H1 (cell line): ENCODE measurements around the gene ZSCAN10. TPM values are rescaled to one million over a fixed set of nuclear protein-coding genes. Genes with fewer than 3 reads are reported as not detected.

Source experiments
- CTCF ChIA-PET: fragments of 300-600 bp; sonication (Branson Sonifier 250); formaldehyde crosslinking; loops from one replicate; lab custom pipeline; 2021; ENCODE audit not compliant: partially characterized antibody; lab: Charles Lee
- POLR2A ChIA-PET: fragments of 300-600 bp; sonication (Branson Sonifier 250); formaldehyde crosslinking; loops from one replicate; lab custom pipeline; 2021; ENCODE audit warnings: inconsistent platforms; ENCODE audit not compliant: partially characterized antibody; lab: Charles Lee
- DNase-seq, 2 experiments: peaks; one replicate each; pipeline versions ENCODE4 v3.0.0 to v3.0.0-alpha.2; 2010 to 2022; ENCODE audit warnings: low spot score in 2 of 2, low read depth in 1 of 2, mixed read lengths in 1 of 2
- FAIRE-seq: peaks from 2 replicates; lab custom pipeline; 2011; peaks lifted over from hg19 to GRCh38; lab: Jason Lieb, UNC
- H2AFZ ChIP-seq: 2 replicates; pipeline ENCODE4 v1.8.1; 2012; ENCODE audit warnings: low read length, inconsistent platforms
- H2AK5ac ChIP-seq: 2 replicates; pipeline ENCODE4 v1.6.1; 2013; ENCODE audit warnings: low read depth, low read length
- H2BK120ac ChIP-seq: replicated peaks from 2 replicates; pipeline ENCODE3; 2013; ENCODE audit warnings: low read depth, low read length, inconsistent platforms
- H2BK12ac ChIP-seq: 2 replicates; pipeline ENCODE4 v1.6.1; 2013; ENCODE audit warnings: low read depth, low read length
- H2BK15ac ChIP-seq: 2 replicates; pipeline ENCODE4 v1.6.1; 2013; ENCODE audit warnings: low read length
- H2BK20ac ChIP-seq: 2 replicates; pipeline ENCODE4 v1.6.1; 2013; ENCODE audit warnings: low read length
- H2BK5ac ChIP-seq: 2 replicates; pipeline ENCODE4 v1.6.1; 2013; ENCODE audit warnings: low read depth, low read length
- H3K14ac ChIP-seq: 2 replicates; pipeline ENCODE4 v1.6.1; 2013; ENCODE audit warnings: inconsistent platforms; ENCODE audit not compliant: insufficient read length
- H3K18ac ChIP-seq: 2 replicates; pipeline ENCODE4 v1.6.1; 2013; ENCODE audit warnings: low read length; ENCODE audit errors: extremely low read depth
- H3K23ac ChIP-seq: 2 replicates; pipeline ENCODE4 v1.6.1; 2013; ENCODE audit warnings: inconsistent platforms; ENCODE audit not compliant: insufficient read length
- H3K23me2 ChIP-seq: 2 replicates; pipeline ENCODE4 v1.6.1; 2013; ENCODE audit warnings: low read depth, low read length
- H3K27ac ChIP-seq: 2 replicates; pipeline ENCODE4 v1.6.1; 2011; ENCODE audit warnings: low read depth, low read length, inconsistent platforms
- H3K27me3 ChIP-seq, 4 experiments: replicated peaks in 1 of 4; 1 replicate in 1 of 4; 2 replicates in 3 of 4; pipeline versions ENCODE4 v1.6.1 to v1.8.1; 2011 to 2013; ENCODE audit warnings: low read length in 3 of 4, mild to moderate bottlenecking in 3 of 4, inconsistent platforms in 2 of 4, mixed read lengths in 2 of 4, moderate library complexity in 1 of 4; ENCODE audit not compliant: control insufficient read depth in 3 of 4, insufficient read depth in 3 of 4; ENCODE audit errors: extremely low read depth in 1 of 4
- H3K36me3 ChIP-seq, 4 experiments: 2 replicates each; pipeline versions ENCODE4 v1.6.1 to v1.8.1; 2011 to 2013; ENCODE audit warnings: mild to moderate bottlenecking in 4 of 4, low read length in 3 of 4, moderate library complexity in 2 of 4, control low read depth in 1 of 4, inconsistent platforms in 1 of 4; ENCODE audit not compliant: insufficient read depth in 4 of 4, control insufficient read depth in 2 of 4
- H3K4ac ChIP-seq: replicated peaks from 2 replicates; pipeline ENCODE3; 2013; ENCODE audit warnings: low read length, low read depth, mixed read lengths, inconsistent platforms; ENCODE audit not compliant: insufficient read length
- H3K4me1 ChIP-seq, 4 experiments: replicated peaks in 1 of 4; 1 replicate in 1 of 4; 2 replicates in 3 of 4; pipeline versions ENCODE4 v1.6.1 to v1.8.1; 2011 to 2013; ENCODE audit warnings: low read length in 3 of 4, inconsistent platforms in 2 of 4, mixed read lengths in 1 of 4; ENCODE audit not compliant: insufficient read depth in 4 of 4, control insufficient read depth in 3 of 4
- H3K4me2 ChIP-seq, 2 experiments: 2 replicates each; pipeline versions ENCODE4 v1.6.1 to v1.8.1; 2011 to 2013; ENCODE audit warnings: low read depth in 2 of 2, low read length in 2 of 2, control low read depth in 1 of 2, inconsistent platforms in 1 of 2, mild to moderate bottlenecking in 1 of 2; ENCODE audit not compliant: insufficient read depth in 1 of 2
- H3K4me3 ChIP-seq, 4 experiments: fragments of 200-600, 300-600 bp in 1 of 4; sonication (generic), shearing (Covaris generic), sonication (Bioruptor Twin) in 1 of 4; 2 replicates each; pipeline versions ENCODE4 v1.5.1 to v1.8.1; 2011 to 2016; ENCODE audit warnings: low read length in 4 of 4, low read depth in 3 of 4, control low read depth in 2 of 4, inconsistent platforms in 2 of 4, mild to moderate bottlenecking in 2 of 4, mixed read lengths in 1 of 4, moderate library complexity in 1 of 4; ENCODE audit not compliant: insufficient read depth in 2 of 4; ENCODE audit errors: extremely low read depth in 1 of 4
- H3K56ac ChIP-seq: replicated peaks from 2 replicates; pipeline ENCODE3; 2013; ENCODE audit warnings: low read depth, mild to moderate bottlenecking, mixed read lengths, low read length, inconsistent platforms; ENCODE audit not compliant: insufficient read length
- H3K79me1 ChIP-seq: 2 replicates; pipeline ENCODE4 v1.6.1; 2013; ENCODE audit warnings: low read depth, low read length, control low read depth
- H3K79me2 ChIP-seq, 2 experiments: 2 replicates each; pipeline versions ENCODE4 v1.6.1 to v1.8.1; 2012 to 2013; ENCODE audit warnings: low read length in 2 of 2, mild to moderate bottlenecking in 2 of 2, inconsistent platforms in 1 of 2; ENCODE audit not compliant: insufficient read depth in 2 of 2, control insufficient read depth in 1 of 2
- H3K9ac ChIP-seq, 4 experiments: replicated peaks in 1 of 4; 1 replicate in 1 of 4; 2 replicates in 3 of 4; pipeline versions ENCODE4 v1.6.1 to v1.8.1; 2011 to 2013; ENCODE audit warnings: low read depth in 3 of 4, low read length in 3 of 4, control low read depth in 2 of 4, mild to moderate bottlenecking in 2 of 4, moderate library complexity in 2 of 4, inconsistent platforms in 1 of 4; ENCODE audit errors: extremely low read depth in 1 of 4
- H3K9me3 ChIP-seq, 2 experiments: 2 replicates each; pipeline versions ENCODE4 v1.6.1 to v1.8.1; 2012 to 2013; ENCODE audit warnings: mild to moderate bottlenecking in 2 of 2, moderate library complexity in 2 of 2, control low read depth in 1 of 2, inconsistent platforms in 1 of 2, low read depth in 1 of 2, low read length in 1 of 2, mixed read lengths in 1 of 2; ENCODE audit not compliant: insufficient read depth in 2 of 2
- H4K20me1 ChIP-seq, 2 experiments: replicated peaks in 1 of 2; 2 replicates each; pipeline versions ENCODE3 to v1.8.1; 2011 to 2013; ENCODE audit warnings: inconsistent platforms in 2 of 2, low read length in 2 of 2, mild to moderate bottlenecking in 1 of 2; ENCODE audit not compliant: insufficient read depth in 2 of 2, control insufficient read depth in 1 of 2
- H4K5ac ChIP-seq: 2 replicates; pipeline ENCODE4 v1.6.1; 2013; ENCODE audit warnings: low read length, low read depth, mixed read lengths, inconsistent platforms; ENCODE audit not compliant: insufficient read length
- H4K8ac ChIP-seq: 2 replicates; pipeline ENCODE4 v1.8.0; 2013; ENCODE audit warnings: mild to moderate bottlenecking, moderate library complexity, low read length, inconsistent platforms; ENCODE audit not compliant: insufficient read depth; ENCODE audit errors: extremely low read depth
- H4K91ac ChIP-seq: replicated peaks from 2 replicates; pipeline ENCODE3; 2013; ENCODE audit warnings: low read length, mixed read lengths, inconsistent platforms; ENCODE audit not compliant: insufficient read length
- CTBP2 ChIP-seq: IDR thresholded peaks from 2 replicates; pipeline ENCODE4 v1.7.0; 2011; ENCODE audit warnings: borderline replicate concordance, mild to moderate bottlenecking, moderate library complexity, mixed read lengths, low read length; ENCODE audit not compliant: insufficient read depth, insufficient read length
- SIN3A ChIP-seq, 2 experiments: IDR thresholded peaks in 1 of 2; conservative IDR thresholded peaks in 1 of 2; 2 replicates each; pipeline ENCODE4 v1.6.1; 2011 to 2012; ENCODE audit warnings: low read length in 2 of 2, improper control_type of control experiment in 1 of 2, low read depth in 1 of 2, mild to moderate bottlenecking in 1 of 2
- WGBS, 2 experiments: shearing (Covaris generic) in 1 of 2; methylation state at CpG; one replicate each; pipeline versions ENCODE4 v1.1.6 to v1.1.7; 2013 to 2015; ENCODE audit warnings: low lambda C conversion rate in 2 of 2, mixed read lengths in 2 of 2, inconsistent platforms in 1 of 2, low coverage in 1 of 2, missing lambda C conversion rate in 1 of 2; ENCODE audit not compliant: insufficient replicate concordance in 2 of 2, insufficient coverage in 1 of 2, insufficient read length in 1 of 2; ENCODE audit errors: extremely low coverage in 1 of 2, missing lambda C conversion rate in 1 of 2; 5-methylcytosine and 5-hydroxymethylcytosine counted together
- polyA plus RNA-seq, 7 experiments: library from polyadenylated mRNA; depleted of rRNA in 3 of 7; stranded (reverse) in 5 of 7; unstranded in 2 of 7; fragments of >200 nt in 5 of 7; fragments of 200-250 nt in 2 of 7; gene quantifications; 1 replicate in 5 of 7; 2 replicates in 1 of 7; 4 replicates in 1 of 7; pipeline versions ENCODE4 v1.2.1 to v1.2.3, GENCODE V29; 2011 to 2013; ENCODE audit warnings: missing spikeins in 2 of 7, mixed read lengths in 2 of 7
- total RNA-seq: library from RNA; stranded (reverse); fragmentation: NEBNext Ultra II Directional; extraction: Animal tissue kit (Norgen Biotek cat#: 25700); gene quantifications from 2 replicates; pipeline ENCODE4 v1.2.1, GENCODE V29; 2021
- TF ChIP-seq, protein P1 (sequence below): IDR thresholded peaks from 2 replicates; pipeline ENCODE4 v1.6.1; 2011; ENCODE audit warnings: low read length, improper control_type of control experiment

The ZSCAN10 gene
- total and polyA plus RNA-seq, 2 of the 8 experiments (the other 6 are each of a cell fraction or from before 2014, with no cell fraction given): 209 to 314 TPM

DNA sequence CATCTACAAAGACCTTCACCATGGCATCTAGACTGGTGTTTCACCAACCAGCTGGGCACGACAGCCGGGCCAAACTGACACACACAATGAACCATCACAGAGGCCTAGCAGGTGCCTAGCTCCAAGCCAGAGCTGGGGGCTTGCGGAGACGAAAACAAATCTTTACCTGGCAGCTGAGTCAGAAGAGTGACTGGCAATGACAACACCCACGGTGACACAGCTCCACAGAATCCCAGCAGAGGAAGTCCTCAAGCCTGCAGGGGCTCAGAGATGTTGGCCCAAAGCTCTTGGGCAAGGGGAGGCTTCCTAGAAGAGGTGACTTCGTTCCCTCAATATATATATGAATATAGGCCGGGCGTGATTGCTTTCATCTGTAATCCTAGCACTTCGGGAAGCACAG, 47.6 kb downstream of the ZSCAN10 start:
- FAIRE-seq: no peak
- Histone ChIP-seq H4K20me1 (peaks cover under 1 to 18% of the 10 kb centered on the region in 2 experiments), H2BK12ac (no peak overlapping the region), H3K27ac (no peak overlapping the region), H2BK5ac (no peak overlapping the region), H2BK20ac (no peak overlapping the region), H3K4me1 (peaks cover 0 to 7% (median 4%) of the 10 kb centered on the region in 4 experiments; a peak in 3 of 7 replicates), H3K23ac (no peak overlapping the region), H4K5ac (no peak overlapping the region), H2BK120ac (no peak overlapping the region), H3K56ac (no peak overlapping the region), H3K79me1 (no peaks in the 10 kb centered on the region), H3K36me3 (no peaks in the 10 kb centered on the region; a peak in 1 of 8 replicates), H4K91ac (no peak overlapping the region), H2AK5ac (no peak overlapping the region), H3K27me3 (peaks cover 0 to 8% (median 3%) of the 10 kb centered on the region in 4 experiments; a peak in 6 of 7 replicates), H3K4me2 (no peak overlapping the region), H3K4me3 (no peak overlapping the region), H3K14ac (no peak overlapping the region), H2BK15ac (no peak overlapping the region), H3K23me2 (peaks cover 6% of the 10 kb centered on the region; the same call in 1 of the 2 replicates), H4K8ac (no peak overlapping the region), H2AFZ (no peak overlapping the region), H3K18ac (no peak overlapping the region; the same call in 1 of the 2 replicates), H3K9me3 (no peaks in the 10 kb centered on the region), H3K79me2 (no peaks in the 10 kb centered on the region), H3K9ac (no peak overlapping the region), H3K4ac (no peak overlapping the region)
- TF ChIP-seq, protein P1, sequence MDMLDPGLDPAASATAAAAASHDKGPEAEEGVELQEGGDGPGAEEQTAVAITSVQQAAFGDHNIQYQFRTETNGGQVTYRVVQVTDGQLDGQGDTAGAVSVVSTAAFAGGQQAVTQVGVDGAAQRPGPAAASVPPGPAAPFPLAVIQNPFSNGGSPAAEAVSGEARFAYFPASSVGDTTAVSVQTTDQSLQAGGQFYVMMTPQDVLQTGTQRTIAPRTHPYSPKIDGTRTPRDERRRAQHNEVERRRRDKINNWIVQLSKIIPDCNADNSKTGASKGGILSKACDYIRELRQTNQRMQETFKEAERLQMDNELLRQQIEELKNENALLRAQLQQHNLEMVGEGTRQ: no peak
- TF ChIP-seq CTBP2 (no peak), SIN3A (conservative IDR thresholded peaks at IDR 0.05 in 1 of 2, IDR thresholded peaks at IDR 0.05 in 1 of 2; ENCODE audit: low read depth in 1 of 2, low read length in 2 of 2) (no peak)
- DNase-seq: no peak
- POLR2A ChIA-PET: interaction anchor here (0.7 to 6.1 kb wide), 9 partner anchors 13 to 82 kb away, joined by 3 to 94 read pairs (median 4); partner anchors contain the start of genes HCFC1R1, PAQR4, THOC6 and TNFRSF12A
- CTCF ChIA-PET: interaction anchor here (0.9 to 7.4 kb wide), 5 partner anchors 8 to 26 kb away, joined by 3 to 117 read pairs (median 7); no protein-coding TSS in a partner anchor
- WGBS, 2 experiments: 82% methylated on average over 9 of the region's 9 CpGs; no CpG with 5 or more reads in 1 of the 2 experiments
